HG03439 (cell line): ENCODE results near the gene ANXA2.
"Not testable (repeated sequence)": the region's sequence is repeated elsewhere in the genome, so short reads cannot be mapped to it uniquely, and the experiment has no call there.

Experiments used
- ATAC-seq: cut with Tn5 transposase; IDR thresholded peaks from one replicate; pipeline ENCODE4 v1.9.1; 2021; ENCODE audit warnings: mild to moderate bottlenecking, moderate library complexity; ENCODE audit not compliant: unreplicated experiment

ANXA2 gene

DNA sequence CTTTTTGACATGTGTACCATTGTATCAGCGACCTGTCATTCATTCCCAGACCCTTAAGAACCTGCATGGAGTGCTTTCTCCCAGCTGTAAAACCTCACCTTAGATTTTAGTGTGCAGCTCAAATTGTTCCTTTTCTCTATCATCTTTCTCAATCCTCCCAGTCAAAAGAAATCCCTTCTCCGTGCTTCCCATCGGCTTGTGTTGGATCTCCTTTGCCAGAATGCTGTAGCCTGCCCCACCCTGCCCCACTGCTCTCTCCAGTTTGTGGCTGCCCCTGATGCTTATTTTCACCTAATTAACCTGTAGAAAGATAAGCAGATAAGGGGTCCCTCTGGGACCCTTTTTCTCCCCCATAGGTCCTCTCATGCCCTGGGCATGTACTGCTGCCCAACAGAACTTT, 51.1 kb downstream of the ANXA2 start:
- no peak for ATAC-seq

DNA sequence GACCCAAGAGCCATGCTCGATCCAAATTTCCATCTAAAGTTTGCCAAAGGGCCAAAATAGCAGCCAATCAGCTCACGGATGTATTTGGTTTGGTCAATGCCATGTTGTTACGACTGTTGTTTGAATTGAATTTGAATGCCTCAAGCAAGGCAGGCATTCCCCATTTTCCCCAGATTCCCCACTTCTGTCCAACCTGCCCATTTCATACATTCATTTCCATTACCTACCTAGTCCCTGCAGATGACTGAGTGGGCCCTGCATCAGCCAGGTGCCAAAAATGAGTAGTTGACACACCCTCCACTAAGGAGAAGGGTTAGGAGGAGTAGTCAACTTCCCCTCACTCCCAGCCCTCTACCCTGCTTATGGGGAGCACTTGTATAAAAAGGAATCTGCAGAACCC, 51.7 kb downstream of the ANXA2 start:
- no peak for ATAC-seq

DNA sequence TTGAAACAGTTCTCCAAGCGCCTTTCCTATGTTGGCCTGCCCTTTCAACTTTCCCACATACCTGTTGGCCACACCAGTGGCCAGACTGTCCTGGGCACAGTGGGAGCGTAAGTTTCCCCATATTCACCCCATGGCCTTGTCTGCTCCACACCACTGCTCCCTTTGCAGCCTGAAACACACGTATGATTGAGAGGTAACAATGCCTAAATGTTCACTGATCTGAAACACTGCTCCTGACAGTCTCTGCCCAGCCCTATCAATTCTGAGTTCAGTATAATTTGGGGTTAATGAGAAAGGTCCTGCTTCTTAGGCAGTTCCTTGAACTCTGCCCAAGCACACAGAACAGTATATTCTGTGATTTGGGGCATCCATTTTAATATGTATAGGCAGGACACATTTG, 52.2 kb downstream of the ANXA2 start:
- ATAC-seq = no peak

DNA sequence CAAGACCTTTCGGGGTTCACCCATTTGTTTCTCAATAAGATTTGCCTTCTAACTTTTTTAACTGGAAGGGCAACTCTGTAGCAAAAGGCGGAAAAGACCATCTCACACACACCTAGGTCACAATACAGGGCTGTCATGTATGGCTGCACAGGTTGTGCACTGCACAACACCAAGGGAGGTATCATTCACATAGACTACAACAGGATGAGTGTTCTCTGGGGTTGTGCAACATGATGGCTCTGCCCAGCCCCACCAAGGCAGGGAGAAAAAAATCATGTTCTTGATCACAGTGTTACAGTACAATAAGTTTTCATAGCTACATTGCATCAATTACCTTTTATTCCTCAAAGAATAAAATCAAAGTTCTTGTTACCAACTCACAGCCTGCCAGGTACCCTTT, 52.8 kb downstream of the ANXA2 start:
- no peak for ATAC-seq

DNA sequence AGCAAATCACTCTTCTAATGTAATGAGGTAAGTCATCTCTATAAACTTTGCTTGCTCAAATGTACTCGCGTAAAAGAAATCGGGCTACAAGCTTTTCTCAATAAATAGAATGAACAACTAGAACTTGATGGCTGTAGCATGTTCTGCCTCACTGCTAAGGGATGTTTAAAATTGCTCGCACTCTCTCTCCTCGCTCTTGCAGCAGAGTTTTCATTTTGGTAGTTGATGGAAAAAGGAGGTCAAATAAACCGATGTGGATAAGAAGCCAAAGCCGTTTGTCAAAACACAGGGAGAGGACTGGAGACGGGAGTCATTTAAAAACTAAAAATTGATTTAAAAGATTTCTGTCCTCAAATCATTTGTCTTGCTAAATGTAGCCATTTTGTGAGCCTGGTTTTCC, 53.3 kb downstream of the ANXA2 start:
- no peak for ATAC-seq

DNA sequence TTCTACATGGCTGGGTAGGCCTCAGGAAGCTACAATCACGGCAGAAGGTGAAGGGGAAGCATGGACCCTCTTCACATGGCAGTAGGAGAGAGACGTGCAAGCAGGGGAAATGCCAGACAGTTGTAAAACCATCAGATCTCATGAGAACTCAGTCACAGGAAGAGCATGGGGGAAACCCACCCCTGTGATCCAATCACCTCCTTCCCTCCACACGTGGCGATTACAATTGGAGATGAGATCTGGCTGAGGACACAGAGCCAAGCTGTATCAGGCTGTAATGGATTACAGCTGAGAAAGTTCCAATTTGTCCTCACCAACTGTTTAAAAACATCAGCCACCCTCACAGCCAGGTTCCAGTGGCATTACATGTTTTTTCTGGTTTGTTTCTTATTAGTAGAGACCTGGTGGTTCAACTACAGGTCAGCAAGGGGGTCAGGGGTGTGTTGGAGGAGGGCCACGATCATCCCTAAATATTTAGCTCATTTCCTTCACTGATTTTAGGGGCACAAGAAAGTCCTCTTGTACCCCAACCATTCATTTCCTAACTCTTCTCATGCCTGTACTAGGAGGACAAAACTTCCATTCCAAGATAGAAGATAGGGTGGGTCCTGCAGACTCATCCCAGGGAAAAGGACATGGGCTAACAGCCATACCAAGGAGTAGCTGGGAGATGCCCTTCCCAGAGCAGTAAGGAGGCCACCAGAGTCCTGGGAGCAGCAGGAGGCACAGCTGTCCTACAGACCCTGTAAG, 54.4 kb downstream of the ANXA2 start:
- ATAC-seq = no peak

DNA sequence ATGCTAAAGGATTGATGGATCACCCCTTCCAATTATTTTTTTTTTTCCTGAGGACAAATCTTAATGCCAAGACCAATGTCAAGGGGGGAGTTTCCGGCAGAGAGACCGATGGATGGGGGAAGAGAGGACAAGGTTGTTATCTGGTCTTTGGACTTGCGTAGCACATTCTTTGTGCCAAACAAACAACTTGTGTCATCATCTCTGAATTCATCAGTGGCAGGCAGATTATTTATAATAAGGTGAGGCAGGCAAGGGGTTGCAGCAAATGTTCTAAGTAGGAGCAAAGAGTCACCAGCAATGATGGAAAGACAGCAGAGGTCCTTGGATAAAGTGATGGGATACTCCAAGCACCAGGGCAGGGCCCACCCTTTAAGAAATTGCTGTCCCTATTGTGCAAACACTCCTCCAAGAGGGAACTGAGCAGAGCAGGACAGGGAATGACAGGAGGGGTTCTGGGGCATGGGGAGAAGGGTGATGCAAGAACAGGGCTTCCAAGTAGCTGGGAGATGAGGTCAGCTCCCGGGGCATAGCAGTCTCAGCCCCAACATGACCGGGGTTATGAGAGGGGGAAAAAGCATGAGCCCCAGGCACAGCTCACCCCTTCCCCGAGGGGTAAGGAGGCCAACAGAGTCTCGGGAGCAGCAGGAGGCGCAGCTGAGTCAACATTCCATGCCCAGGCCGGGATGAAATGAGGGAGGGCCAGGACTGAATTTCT, 57.4 kb downstream of the ANXA2 start:
- ATAC-seq = no peak

DNA sequence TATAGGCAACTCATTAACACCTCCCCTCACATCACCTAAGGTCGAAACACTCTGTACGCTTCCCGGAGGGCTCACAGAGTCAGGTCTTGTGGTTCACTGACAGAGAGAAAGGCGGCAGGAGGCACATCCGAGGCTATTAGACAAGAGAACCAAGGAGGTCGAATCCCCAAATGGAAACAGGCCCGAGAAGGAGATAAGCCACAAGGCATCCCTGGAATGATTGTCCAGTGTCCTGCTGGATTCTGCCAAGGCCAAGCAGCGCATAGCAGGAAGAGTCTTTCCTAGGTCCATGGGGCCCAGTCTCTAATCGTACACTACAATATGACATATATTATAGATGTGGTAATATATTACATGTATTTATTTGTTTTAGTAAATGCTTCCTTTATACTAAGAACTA, 58.5 kb downstream of the ANXA2 start:
- no peak for ATAC-seq

DNA sequence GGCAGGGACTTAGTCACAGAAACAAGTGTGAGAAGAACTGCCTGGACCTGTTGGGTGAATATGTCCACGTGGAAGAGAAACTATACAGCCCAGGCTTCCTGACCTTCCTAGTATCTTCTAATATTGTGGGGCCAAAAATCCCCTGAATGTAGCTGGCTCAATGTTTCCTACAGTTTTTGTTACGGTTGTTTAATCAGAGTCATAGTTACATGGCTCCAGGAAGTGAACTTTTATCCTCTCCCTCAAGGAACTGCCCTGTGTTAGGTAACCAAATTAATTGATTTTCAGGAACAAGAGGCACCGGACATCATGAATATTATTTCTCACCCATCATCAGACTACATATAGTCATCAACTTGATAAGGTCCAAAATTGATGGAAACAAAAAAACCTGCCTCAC, 59.0 kb downstream of the ANXA2 start:
- ATAC-seq = no peak

DNA sequence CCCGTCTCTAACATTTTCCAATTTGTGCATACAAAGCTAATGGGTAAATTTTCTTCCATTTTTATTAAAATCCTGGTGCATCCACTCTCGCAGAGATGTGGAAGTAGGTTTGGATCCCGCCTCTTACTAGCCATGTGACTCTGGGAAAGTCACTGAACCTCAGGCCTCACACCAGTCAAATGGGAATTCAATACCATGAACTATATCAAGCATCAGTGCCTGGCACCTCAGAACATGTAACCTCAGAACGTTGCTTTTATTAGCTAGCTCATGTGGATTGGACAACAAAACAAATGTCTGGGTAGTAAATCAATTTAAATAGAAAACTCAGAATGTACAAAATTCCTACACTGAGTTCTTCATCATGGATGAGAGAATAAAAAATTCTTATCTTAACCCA, 60.7 kb downstream of the ANXA2 start:
- no peak for ATAC-seq

DNA sequence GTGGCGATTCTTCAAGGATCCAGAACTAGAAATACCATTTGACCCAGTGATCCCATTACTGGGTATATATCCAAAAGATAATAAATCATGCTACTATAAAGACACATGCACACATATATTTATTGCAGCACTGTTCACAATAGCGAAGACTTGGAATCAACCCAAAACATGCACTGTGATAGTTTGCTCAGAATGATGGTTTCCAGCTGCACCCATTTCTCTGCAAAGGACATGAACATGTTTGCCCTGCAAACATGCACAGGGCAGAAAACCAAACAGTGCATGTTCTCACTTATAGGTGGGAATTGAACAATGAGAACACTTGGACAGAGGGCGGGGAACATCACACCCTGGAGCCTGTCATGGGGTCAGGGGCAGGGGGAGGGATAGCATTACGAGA, 62.5 kb downstream of the ANXA2 start:
- not testable (repeated sequence) for ATAC-seq

DNA sequence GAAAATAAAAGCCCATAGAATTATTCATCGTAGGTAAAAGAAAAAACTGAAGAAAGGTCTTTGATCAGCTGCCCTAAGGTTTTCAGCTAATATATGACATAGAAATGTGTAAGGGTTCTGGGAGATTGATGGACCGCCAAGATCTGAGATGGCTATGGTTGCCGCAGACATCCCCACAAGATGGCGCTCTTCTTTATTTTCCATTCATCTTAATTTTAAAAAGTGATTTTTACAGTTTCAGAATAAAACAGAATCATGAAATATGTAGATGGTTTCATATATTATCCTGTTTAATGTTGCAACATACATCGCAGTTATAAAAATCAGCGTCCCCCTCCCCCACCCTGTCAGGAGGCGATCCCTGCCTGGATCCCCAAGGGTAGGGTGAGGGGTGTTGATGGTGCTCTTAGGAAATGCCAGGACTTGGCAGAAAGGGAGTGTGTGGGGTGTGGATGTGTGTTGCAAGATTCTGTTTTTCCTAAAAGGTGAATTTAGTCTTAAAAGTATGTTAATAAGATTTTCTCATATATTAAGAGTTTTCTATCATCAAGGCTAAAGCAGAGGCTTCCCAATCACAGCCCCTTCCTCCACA, 68.8 kb downstream of the ANXA2 start:
- no peak for ATAC-seq

DNA sequence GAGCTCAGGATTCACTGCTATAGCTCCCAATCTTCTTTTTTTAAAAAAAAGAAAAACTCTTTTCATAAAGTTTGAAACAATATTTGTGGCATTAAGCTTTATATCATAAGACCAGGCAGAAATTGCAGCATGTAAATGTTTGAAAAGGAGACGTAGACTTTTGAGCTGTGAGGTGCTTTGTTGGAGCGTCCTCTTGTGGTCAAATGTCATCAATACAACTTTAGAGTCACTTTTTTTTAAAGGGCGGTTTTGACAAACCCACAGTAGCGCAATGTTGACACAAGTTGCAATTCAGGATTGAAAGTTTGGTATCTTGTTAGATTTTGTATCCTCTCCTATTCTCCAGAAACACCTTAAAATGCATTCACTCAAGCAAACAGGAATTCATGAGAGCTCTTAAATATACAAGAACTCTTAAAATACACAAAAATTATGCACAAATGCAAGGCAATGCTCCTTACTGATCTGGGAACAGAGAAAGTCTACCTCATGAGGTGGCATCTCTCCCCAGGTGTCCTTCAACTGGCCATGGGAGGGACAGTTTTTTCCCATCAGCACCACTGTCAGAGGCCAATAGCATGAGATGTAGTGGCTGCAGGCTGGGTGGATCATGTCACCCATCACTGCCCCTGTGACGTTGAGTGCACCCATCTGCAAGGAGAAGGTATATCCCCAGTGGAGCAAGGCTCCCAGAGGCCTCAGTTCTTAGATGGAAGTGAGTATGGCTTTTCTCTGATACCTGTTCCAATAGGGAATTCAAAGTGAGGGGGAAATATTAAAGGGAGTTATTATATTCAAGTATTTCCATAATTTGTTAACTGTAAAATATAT, 70.7 kb downstream of the ANXA2 start:
- no peak for ATAC-seq

DNA sequence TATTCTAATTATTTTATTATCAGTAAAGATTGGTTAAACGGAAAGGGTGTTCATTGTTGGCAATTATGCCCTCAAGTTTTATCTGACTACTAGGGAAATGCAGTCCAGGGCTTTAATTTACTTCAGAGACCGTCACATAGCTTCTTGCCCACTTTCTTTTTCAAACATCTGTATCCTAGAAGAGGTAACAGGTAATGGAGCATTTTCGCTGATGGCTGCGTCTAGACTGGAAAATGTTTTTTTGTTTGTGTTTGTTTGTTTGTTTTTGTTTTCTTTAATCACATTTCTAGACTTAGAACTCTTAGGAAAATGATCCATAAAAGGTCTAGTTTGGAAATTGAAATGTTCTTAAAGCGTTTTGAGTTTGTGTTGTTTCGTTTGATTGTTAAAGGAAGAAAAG, 71.4 kb downstream of the ANXA2 start:
- ATAC-seq = no peak

DNA sequence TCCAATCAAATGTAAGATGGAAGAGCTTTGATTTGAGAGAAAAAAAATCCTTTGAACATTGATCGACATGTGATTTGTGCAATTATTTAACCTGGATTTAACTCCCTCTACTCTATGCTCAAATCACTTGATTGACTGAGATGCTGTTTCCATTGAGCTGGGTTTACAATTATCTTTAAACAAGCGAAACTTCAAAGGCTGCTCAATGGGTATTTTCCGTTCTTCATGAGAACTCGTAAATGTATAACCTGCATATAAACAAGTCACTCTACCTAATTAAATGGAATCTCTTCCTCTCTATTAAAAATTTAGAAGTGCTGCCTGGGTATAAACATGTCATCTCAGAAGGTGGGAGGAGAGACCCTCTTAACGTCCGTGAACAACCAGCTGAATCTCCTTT, 71.9 kb downstream of the ANXA2 start:
- ATAC-seq = no peak

DNA sequence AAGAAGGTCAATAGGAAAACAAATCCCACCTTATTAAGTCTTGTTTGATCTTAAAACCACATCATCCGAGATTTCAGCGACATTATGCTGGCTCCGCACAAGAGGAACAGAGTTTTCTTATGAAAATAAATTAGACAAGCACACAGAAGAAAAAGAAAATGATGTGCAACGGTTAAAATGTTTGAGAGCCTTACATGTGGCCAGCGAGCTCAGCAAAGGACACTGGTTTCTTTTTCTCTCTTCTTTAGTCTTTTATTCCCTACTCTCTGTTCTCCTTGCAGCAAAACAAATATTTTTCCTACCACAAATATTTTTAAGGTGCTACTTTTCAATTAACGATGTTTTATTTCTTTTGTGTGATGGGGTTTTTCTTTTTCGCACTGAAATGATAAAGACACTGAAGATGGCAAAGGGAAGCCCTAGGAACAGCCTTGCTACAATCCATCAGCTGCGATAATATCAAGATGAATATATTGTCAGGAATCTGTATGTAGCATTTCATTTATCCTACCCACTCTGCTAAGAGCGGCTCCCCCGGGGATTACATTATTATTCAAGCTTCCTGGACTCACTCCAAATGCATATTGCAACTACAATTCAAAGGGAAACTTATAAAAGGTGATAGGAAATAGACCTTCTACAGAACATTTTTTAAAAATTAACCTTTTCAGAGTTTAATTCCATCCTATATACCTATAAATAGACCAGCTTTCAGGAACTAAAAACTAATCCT, 72.9 kb downstream of the ANXA2 start:
- ATAC-seq = no peak

DNA sequence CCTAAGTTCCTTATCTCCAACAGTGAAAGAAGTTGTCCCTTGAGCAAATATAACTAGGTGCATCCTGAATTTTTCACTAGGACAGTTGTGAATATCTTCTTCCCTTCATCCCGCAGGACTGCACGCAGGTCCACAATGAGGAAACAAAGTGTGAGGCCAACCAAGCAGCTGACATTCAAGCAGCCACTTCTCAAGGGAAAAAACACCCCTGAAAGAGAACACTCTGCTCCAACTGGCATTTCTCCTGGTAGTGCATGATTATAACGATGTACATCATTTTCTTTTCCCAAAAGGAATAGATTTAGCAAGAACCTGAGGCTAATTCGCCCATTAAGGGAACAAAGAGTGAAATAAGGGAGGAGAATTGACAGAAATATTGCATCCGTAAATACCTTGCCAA, 74.5 kb downstream of the ANXA2 start:
- ATAC-seq = no peak

DNA sequence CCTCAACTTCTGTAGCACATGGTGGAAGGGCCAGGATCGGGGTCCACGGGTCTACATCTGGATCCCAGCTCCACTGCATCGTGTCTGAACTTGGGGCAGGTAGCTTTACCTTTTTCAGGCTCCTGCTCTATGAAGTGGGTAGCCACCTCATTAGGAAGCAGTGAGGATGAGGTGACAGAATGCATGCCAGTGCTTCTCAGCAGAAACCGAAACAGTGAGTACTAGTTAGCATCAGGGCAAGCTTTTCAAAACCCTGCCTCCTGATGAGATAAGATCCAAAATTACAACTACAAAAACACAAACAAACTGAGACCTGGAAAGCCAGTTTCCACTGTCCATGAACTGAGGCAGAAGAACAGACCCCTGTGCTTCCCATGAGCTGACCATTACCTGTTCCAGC, 77.4 kb downstream of the ANXA2 start:
- no peak for ATAC-seq

DNA sequence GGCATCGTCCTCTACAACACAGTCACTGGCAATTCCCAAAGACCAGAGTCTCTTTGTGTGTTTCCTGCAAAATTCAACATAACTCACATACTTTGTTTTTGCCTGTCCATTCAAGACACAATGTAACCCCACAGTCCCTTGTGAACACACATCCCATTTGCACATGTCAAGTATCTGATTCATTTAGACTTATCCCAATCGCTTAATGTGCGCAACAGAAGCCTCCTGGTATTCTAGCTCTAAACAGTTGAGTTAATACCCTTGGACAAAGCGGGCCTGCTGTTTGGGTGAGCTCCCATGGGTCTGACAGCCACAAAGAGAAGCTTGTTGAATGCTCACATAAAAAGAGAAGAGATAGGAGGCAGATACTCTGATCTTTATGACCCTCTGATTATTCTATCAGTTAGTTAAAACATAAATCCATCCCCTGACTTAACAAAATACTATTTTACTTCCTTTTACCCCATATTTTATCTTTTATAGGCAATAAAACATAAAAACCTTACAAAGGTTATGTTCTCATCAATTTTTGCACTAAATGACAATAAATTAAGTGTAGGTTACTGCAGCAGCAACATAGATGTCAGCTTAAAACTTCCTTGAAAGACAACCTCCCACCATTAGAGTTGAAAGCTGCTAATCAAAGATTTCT, 79.4 kb downstream of the ANXA2 start:
- ATAC-seq = no peak

DNA sequence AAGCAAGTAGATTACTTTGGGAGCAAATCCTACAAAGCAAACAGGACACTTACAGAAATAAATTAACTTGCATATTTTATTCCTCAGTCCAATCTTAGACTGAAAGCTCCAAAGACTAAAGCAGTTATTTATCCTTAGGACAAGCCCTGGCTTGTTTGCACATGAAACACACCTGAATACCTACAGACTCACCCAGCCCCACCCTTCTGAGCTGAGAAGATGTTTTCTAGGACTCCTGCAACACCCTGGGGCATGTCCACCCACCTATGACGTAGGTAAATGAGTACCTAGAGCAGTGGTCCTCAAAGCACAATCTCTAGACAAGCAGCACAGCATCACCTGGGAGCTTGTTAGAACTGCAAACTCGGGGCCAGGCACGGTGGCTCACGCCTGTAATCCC, 80.8 kb downstream of the ANXA2 start:
- ATAC-seq = no peak
